GM21717 (cell line): ENCODE results near the gene MARCOL.
"Not testable (repeated sequence)": the region's sequence is repeated elsewhere in the genome, so short reads cannot be mapped to it uniquely, and the experiment has no call there.

Source experiments
- ATAC-seq: cut with Tn5 transposase; IDR thresholded peaks from one replicate; pipeline ENCODE4 v1.9.1; 2021; ENCODE audit warnings: mild to moderate bottlenecking, moderate library complexity; ENCODE audit not compliant: unreplicated experiment

The MARCOL gene

GRCh38 chr5:148261221-148261620 is 22.9 kb downstream of the MARCOL start:
- ATAC-seq = no peak

GRCh38 chr5:148267962-148268361 is 29.6 kb downstream of the MARCOL start:
- ATAC-seq = no peak

GRCh38 chr5:148268566-148268965 is 30.2 kb downstream of the MARCOL start, which contains the start of gene SPINK13:
Gene SPINK13 (plus strand): TSS chr5:148268794. CDS start chr5:148270073, 1,279 bp downstream.
- no peak for ATAC-seq

- ATAC-seq = not testable (repeated sequence)
These were observed 36.8 kb downstream of the MARCOL start for GRCh38 chr5:148275129-148275528.

GRCh38 chr5:148280893-148281292 is 42.6 kb downstream of the MARCOL start:
- not testable (repeated sequence) for ATAC-seq

- ATAC-seq = not testable (repeated sequence)
These were observed 43.0 kb downstream of the MARCOL start for GRCh38 chr5:148281336-148281735.

- ATAC-seq = no peak
These were observed 52.2 kb downstream of the MARCOL start for GRCh38 chr5:148290271-148291195.
